HG03280 (cell line): ENCODE results near the gene IL12RB2.

Source experiments
- ATAC-seq: cut with Tn5 transposase; IDR thresholded peaks from one replicate; pipeline ENCODE4 v1.9.1; 2021; ENCODE audit warnings: mild to moderate bottlenecking, moderate library complexity; ENCODE audit not compliant: unreplicated experiment

IL12RB2 gene, protein sequence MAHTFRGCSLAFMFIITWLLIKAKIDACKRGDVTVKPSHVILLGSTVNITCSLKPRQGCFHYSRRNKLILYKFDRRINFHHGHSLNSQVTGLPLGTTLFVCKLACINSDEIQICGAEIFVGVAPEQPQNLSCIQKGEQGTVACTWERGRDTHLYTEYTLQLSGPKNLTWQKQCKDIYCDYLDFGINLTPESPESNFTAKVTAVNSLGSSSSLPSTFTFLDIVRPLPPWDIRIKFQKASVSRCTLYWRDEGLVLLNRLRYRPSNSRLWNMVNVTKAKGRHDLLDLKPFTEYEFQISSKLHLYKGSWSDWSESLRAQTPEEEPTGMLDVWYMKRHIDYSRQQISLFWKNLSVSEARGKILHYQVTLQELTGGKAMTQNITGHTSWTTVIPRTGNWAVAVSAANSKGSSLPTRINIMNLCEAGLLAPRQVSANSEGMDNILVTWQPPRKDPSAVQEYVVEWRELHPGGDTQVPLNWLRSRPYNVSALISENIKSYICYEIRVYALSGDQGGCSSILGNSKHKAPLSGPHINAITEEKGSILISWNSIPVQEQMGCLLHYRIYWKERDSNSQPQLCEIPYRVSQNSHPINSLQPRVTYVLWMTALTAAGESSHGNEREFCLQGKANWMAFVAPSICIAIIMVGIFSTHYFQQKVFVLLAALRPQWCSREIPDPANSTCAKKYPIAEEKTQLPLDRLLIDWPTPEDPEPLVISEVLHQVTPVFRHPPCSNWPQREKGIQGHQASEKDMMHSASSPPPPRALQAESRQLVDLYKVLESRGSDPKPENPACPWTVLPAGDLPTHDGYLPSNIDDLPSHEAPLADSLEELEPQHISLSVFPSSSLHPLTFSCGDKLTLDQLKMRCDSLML

DNA sequence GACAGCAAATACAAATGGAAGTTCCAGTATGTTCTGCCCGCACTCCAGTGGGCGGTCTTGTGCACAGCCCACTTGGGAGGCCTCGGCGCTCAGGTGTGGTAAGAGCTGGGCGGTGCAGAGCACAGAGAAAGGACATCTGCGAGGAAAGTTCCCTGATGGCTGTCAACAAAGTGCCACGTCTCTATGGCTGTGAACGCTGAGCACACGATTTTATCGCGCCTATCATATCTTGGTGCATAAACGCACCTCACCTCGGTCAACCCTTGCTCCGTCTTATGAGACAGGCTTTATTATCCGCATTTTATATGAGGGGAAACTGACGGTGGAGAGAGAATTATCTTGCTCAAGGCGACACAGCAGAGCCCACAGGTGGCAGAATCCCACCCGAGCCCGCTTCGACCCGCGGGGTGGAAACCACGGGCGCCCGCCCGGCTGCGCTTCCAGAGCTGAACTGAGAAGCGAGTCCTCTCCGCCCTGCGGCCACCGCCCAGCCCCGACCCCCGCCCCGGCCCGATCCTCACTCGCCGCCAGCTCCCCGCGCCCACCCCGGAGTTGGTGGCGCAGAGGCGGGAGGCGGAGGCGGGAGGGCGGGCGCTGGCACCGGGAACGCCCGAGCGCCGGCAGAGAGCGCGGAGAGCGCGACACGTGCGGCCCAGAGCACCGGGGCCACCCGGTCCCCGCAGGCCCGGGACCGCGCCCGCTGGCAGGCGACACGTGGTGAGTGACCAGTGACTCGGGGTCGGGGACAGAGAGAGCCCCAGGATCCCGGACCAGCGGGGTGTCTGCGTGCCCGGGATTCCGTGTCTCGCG, at the start of gene IL12RB2:
TSS of gene IL12RB2 (plus strand) at position 623 of the 810 bp plus-strand sequence. CDS start 12,496 bp downstream, outside the sequence.
- ATAC-seq: no peak

DNA sequence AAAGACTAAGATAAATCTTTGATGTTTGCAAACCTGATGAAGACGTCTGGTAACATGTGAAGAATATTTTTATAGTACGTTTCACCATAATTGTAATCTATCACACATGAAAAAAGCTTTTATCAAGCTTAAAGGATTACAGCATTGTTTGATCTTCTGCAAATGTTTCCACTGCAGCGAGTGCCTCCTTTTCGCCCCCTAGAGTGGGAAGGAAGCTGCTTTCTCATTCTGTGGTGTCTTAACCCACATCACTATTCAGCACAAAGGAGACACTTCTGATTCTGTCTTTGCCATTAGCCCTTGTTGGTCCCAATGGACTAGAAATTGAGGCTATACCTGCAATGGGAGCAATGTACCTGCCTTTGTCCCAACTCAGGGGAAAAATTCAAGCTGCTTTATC, 46.0 kb upstream of the IL12RB2 start:
- ATAC-seq: no peak

DNA sequence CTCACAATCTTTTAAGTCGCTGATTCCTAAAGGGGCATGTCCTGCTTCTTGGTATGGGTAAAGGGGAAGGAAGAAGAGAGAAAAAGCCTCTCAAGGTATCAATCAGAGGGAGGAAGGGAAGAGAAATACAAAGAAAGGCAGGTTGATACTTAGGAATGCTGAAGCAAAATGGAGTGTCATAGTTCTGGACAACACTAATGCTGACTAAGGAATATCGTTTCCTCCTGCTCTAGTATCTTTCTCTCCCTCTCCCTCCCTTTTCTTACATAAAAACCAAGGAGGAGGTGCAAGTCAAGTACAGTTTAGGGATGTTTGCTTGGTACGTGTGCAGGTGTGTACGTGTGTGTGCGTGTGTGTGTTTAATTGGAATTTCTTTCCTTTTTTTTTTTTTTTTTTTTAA, 44.9 kb upstream of the IL12RB2 start:
- no peak for ATAC-seq

DNA sequence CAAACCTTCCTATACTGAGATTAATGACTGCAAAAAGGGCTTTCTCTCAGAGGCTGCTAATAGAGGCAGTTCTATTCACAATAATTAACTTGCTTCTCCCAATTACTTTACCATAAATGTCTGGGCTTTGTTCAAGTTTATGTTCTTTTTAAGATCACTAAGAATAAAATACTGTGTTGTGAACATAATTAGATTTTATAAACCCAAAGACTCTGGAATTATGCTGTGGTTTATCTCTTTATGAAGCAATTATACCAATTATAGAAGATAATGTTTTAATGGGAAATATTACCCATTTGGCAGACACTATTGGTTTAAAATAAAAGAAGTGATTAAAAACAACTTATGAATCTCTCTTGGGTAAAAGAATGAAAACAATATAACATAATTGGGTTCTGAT, 43.5 kb upstream of the IL12RB2 start:
- no peak for ATAC-seq

DNA sequence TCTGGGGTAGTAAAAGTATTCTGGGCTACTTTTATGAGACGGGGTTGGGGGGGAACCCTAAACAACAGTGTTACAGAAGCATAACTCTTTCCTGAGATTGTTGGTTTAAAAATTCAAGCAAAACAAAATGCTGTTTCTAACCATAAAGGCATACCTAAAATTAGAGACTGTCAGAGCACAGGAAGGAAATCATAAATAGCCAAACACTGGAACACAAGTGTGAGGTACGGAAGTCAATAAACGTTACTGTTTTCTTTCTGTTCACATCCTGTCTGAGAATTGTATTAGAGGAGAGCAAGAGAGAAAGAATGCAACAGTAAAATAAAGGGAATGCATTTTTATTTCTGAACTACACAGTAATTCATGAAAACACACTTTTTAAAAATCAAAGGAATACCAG, 42.8 kb upstream of the IL12RB2 start:
- ATAC-seq: peak; percentile 66

DNA sequence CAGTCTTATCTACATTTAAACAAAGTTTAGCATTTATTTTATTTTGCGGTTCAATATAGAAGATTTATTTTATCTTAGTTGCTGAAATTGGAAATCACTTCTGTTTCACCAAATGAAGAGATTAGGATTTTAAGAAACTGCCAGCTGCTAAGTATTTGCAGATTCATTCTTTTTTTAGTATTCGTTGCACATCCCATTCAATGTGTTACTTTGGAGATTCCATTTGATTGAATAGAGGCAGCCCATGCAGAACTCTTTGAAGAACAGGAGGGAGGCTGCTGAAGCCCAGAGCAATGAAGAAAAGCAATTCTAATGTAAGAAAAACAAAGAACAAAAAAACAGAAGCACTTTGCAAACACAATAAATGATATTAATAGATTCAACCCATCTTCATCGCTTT, 38.6 kb upstream of the IL12RB2 start:
- ATAC-seq: no peak

DNA sequence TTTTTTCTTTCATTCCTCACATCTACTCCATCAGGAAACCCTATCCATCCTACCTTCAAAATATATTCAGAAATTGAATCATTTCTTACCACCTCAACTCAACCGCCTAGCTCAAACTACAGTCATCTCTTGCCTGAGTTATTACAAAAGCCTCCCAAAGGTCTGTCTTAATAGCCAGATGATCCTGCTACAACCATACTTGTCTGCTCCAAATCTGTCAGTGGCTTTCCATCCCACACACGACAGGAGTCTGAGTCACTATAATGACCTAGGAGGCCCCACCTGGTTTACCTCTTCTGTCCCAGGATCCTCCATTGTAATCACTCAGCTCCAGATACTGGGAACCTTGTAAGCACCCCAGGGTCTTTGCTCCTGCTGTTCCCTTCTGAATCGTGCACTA, 37.1 kb upstream of the IL12RB2 start:
- no peak for ATAC-seq

DNA sequence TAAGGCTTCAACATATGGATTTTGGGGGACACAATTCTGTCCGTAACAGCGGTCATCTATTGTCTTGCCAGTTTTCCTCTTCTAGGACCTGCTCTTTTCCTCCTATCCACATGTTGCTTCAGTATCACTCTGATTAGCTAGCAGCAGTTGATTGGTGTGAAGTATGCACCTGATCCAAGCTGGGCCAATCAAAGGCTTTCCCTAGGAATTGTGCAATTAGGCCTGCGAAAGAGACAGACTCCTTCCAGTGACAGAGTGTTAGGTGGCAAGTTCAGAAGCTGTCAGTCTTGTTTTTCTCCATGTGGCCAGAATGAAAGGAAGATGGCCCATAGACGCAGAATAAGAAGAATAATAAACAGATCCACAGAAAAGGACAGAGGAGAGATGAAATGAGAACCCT, 34.1 kb upstream of the IL12RB2 start:
- ATAC-seq: no peak

DNA sequence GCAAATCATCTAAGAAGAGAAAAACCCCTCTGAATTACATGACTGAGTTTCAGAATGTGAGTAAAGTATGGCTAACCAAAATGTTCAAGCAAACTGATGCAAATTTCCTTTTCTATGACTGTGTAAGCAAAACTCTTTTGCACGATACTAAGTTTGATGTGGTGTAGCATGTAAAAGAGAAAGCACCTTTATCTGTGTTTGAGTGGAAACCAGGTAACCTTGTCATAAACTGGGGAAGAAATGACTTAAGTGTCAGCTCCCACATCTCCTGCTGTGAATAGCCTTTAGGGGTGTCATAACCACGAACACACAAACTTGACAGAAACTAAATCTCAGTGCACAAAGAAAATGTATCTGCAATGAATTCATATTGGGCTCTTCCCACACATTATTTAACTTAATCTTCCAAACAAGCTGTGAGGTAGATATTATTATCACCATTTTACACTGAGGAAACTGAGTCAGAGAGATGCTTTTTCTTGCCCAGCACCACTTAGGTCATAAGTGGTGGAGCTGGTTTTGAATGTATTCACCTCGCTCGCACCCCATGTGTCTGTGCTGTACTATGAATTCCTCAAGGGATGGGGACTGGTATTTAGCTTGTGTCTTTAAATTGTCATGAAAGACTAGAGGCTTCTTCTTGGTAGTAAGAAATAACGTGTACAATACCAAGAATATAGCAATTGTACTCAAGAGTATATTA, 32.9 kb upstream of the IL12RB2 start:
- ATAC-seq: peak; percentile 66

DNA sequence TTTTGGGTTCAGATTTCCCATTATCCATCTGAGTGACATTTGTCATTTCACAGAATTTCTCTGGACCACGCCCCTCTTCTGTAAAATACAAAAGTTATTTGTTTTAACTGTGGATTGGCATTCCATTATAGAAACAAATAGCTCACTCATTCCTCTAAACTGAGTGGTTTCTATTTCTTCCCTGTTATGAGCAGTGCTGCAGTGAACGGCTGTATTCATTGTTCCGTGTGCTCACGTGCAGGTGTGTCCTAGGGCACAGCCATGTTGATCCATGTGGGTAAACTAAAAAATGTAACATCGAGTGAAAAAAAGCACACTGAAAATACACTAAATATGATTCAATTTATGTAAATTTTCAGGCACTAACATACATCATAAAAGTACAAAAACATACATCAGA, 27.0 kb upstream of the IL12RB2 start:
- ATAC-seq: no peak

DNA sequence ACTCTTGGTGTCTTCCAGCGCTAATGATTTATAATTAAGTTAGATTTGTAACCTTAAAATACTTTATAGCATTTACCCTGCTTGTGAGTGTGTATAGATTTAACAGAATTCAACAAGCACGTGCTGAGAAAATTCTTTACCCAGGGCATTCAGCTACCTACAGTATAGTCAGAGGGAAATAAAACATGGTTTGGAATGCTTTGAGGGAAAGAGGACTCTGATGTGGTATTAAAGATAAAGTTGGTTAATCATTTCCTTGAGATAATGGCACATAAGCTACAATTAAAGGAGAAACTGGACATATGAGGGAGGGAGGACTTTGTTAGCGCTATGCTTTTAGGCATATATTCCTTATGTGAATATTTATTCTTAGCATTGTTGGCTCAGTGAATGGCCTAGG, 26.4 kb upstream of the IL12RB2 start:
- ATAC-seq: no peak

DNA sequence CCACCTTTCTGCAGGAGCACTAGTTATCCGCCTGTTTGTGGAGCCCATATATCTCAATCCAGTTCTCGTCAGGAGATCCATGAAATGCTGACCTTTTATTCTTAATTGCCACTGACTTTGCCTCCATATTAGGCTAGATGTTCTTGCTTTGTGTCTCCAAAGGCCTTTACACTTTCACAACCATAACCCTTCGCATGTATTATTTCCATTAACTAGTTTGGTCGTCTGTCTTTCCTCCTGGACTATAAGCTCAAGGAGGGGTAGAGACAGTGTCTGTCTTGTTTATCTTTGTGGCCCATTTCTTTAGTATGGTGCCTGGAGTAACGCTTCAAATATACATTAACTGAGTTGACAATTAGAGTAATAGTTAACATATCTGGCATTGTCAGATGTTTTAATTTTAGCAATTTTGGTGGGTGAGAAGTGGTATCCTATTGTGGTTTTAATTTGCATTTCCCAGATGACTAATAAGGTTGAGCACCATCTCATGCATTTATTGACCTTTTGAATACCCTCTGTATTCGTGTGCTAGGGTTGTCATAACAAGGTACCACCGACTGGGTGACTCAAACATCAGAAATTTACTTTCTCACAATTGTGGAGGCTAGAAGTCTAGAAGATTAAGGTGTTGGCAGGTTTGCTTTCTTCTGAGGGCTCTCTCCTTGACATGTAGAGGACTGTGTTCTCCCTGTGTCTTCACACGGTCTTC, 21.7 kb upstream of the IL12RB2 start:
- peak; percentile 72 for ATAC-seq

DNA sequence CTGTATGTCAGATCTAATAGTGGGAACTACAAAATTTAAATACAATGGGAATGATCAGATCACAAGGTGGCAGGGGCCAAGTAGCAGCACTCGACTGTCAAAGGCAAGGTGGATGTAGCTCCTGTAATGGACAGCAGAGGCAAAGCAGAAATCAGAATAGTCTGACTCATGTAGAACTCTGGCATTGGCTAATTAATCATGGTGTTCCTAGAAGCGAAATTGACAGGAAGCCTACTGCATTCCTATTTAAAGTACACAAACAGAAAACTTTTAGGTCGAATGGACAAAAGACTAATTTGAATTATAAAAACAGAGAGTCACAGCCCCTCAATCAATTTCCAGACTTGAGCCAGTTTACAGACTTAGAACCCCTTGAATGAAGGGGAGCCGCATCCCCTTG, 17.4 kb upstream of the IL12RB2 start:
- ATAC-seq: no peak

DNA sequence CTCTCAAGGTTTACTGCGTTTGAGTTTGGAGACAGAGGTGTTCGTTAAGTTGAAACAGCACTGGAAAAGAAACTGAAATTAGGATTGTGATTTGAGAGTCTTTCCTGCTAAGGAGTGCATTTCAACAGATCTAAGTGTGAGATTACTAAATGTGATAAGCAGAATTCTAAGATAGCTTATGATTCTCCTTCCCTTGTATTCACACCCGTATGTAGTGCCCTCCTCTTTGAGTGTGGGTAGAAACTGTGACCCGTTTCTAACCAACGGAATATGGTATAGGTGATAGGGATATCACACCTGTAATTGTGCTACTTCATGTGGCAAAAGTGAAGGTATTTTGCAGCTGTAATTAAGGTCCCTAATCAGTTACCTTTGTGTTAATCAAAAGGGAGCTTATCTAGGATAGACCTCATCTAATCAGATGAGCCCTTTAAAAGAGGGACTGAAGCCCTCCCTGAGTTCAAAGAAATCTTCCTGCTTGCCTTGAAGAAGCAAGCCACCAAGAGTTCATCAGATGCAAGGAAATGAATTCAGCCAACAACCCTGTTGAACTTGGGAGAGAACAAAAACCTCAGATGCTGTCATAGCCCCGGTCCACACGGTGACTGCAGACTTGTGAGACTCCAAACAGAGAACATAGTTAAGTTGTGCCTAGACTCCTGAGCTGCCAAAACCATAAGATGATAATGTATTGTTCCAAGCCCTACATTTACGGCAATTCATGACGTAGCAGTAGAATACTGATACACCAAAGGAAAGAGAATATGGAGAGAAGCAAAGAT, 12.6 kb upstream of the IL12RB2 start:
- ATAC-seq: no peak

DNA sequence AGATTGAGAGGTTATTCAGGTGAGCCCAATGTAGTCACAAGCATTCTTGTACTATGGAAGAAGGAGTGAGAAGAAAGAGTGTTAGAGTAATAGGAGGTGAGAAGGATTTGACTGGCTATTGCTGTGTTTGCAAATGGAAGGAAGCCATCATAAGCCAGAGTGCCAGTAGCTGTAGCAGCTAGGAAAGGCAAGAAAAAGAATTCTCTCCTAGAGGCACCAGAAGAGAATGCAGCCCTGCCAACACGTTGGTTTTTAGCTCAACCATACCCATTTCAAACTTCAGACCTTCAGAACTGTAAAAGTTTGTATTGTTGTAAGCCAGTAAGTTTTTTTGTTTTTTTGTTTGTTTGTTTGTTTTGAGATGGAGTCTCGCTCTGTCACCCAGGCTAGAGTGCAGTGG, 8.9 kb upstream of the IL12RB2 start:
- ATAC-seq: no peak

DNA sequence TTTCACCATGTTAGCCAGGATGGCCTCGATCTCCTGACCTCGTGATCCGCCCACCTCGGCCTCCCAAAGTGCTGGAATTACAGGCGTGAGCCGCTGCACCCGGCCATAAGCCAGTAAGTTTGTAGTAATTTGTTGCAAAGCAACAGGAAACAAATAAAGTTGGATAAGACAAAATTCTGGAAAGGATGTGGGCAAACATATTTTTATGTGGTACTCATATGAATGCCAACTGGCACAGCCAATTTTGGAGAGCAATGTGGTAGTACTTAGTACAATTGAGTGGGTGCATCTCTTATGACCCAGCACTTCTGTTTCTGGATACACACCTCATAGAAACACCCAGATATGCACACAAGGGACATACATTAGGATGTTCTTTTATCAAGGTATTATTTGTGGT, 8.4 kb upstream of the IL12RB2 start:
- no peak for ATAC-seq

DNA sequence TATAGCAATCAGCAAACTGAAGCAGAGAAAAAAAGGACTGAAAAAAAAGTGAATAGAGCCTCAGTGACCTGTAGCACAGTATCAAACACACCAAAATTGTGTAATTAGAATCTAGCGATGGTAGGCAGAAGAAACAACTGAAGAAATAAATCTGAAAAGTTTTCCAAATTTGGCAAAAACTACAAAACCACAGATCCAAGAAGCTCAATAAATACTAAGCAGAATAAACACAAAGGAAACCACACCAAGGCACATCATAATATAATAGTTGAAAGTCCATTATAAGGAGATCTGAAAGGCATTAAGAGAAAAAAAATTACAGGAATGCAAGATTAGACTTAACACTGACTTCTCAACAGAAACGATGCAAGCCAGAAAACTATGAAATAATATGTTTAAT, 7.1 kb upstream of the IL12RB2 start:
- ATAC-seq: no peak

DNA sequence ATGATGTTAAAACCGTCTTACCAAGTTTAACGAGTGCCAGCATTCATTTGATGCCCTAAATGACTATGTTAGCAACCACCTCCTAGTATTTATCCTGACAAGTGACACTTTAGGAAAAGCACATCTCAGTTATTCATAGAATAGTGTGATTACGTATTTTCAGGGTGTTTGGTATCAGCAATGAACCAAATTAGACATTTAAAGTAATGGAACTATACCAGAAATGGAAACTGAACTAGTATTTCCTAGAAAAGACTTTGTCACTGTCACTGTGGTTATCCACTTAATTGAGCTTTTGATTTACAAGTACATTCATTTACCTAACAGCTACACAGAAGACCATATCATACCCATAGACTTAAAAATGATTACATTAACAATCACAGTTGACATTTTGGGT, 3.6 kb upstream of the IL12RB2 start:
- ATAC-seq: no peak

DNA sequence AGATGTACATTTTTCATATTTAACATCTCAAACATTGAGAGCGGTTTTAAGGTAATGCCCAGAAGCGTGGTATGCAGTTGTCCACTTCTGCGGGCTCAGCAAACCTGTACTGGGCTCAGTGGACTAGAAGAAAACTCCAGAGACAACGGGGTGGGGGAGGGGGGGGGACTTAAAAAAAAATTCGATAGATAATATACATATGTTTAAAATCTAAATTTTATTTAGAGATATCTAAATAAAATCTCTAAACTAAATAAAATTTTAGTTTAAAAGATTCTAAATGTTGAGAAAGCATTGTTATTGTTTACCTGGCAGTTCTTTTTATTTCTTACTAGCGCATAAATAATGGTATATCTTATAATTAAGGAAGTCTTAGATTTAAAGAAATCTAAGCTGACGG, 1.1 kb upstream of the IL12RB2 start:
- ATAC-seq: no peak
